ENCODE data around the gene CGRRF1. TPM values are rescaled to one million over a fixed set of nuclear protein-coding genes. Genes with fewer than 3 reads are reported as not detected.
A peak's percentile ranks its signal among the peaks of the same experiment; 100 is the strongest.

CGRRF1 gene
- total RNA-seq, 1 donor from 2014 or later: 20.4 TPM

- Histone ChIP-seq H3K4me3 (ENCODE audit: low read length in 3 of 3) (peak within 1 kb of the TSS; percentile 83 to 94 (median 88)), H3K27me3 (ENCODE audit: control insufficient read depth in 3 of 3, insufficient read depth in 3 of 3, low read length in 3 of 3) (no peaks in the 10 kb centered on the region), H3K36me3 (ENCODE audit: control insufficient read depth in 3 of 3, insufficient read depth in 3 of 3, low read length in 3 of 3) (no peaks in the 10 kb centered on the region), H3K9ac (ENCODE audit: low read depth in 1 of 3, low read length in 3 of 3) (peak within 1 kb of the TSS; percentile 91 to 93 (median 91)), H3K27ac (ENCODE audit: low read depth, low read length) (peak within 1 kb of the TSS; percentile 90), H3K9me3 (ENCODE audit: control insufficient read depth in 3 of 3, low read length in 3 of 3) (no peaks in the 10 kb centered on the region), H3K4me1 (ENCODE audit: control insufficient read depth in 3 of 3, insufficient read depth in 3 of 3, low read length in 3 of 3) (peaks cover 11 to 18% (median 12%) of the 10 kb centered on the region in 3 donors)
Observed at GRCh38 chr14:54488646-54489317, 20.9 kb upstream of the CGRRF1 start, which contains the start of gene GMFB. Gene GMFB (minus strand): TSS chr14:54488980. CDS start chr14:54488927, 53 bp downstream.

DNA sequence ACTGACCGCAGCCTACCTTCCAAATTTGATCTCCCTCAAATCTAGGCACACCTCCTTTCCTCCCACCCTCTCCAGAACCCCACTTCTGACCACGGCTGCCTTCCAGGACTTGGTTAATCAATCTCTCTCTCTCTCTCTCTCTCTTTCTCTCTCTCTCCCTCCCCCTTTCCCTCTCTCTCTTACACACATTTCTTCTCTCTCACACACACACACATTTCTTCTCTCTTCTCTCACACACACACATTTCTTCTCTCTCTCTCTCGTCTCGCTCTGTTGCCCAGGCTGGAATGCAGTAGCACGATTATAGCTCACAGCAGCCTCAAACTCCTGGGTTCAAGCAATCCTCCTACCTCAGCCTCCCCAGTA is 20.4 kb upstream of the CGRRF1 start:
- peak overlapping the region; percentile 83 to 93 (median 91) for H3K9ac ChIP-seq (ENCODE audit: low read depth in 1 of 3, low read length in 3 of 3)
- no peaks in the 10 kb centered on the region for H3K36me3 ChIP-seq (ENCODE audit: control insufficient read depth in 3 of 3, insufficient read depth in 3 of 3, low read length in 3 of 3)
- H3K9me3 ChIP-seq (ENCODE audit: control insufficient read depth in 3 of 3, low read length in 3 of 3): no peaks in the 10 kb centered on the region
- H3K4me3 ChIP-seq (ENCODE audit: low read length in 3 of 3): peak overlapping the region; percentile 83 to 94 (median 83)
- peaks cover 11 to 18% (median 12%) of the 10 kb centered on the region in 3 donors for H3K4me1 ChIP-seq (ENCODE audit: control insufficient read depth in 3 of 3, insufficient read depth in 3 of 3, low read length in 3 of 3)
- H3K27ac ChIP-seq (ENCODE audit: low read depth, low read length): peak overlapping the region; percentile 90
- no peaks in the 10 kb centered on the region for H3K27me3 ChIP-seq (ENCODE audit: control insufficient read depth in 3 of 3, insufficient read depth in 3 of 3, low read length in 3 of 3)

- H3K4me1 ChIP-seq (ENCODE audit: control insufficient read depth in 3 of 3, insufficient read depth in 3 of 3, low read length in 3 of 3): peaks cover 11 to 18% (median 12%) of the 10 kb centered on the region in 3 donors
- no peaks in the 10 kb centered on the region for H3K27me3 ChIP-seq (ENCODE audit: control insufficient read depth in 3 of 3, insufficient read depth in 3 of 3, low read length in 3 of 3)
- no peaks in the 10 kb centered on the region for H3K9me3 ChIP-seq (ENCODE audit: control insufficient read depth in 3 of 3, low read length in 3 of 3)
- no peaks in the 10 kb centered on the region for H3K36me3 ChIP-seq (ENCODE audit: control insufficient read depth in 3 of 3, insufficient read depth in 3 of 3, low read length in 3 of 3)
- no peak overlapping the region for H3K27ac ChIP-seq (ENCODE audit: low read depth, low read length)
- H3K4me3 ChIP-seq (ENCODE audit: low read length in 3 of 3): peak overlapping the region; percentile 83 to 94 (median 83)
- peak overlapping the region in 2 of 3 donors; percentile 91 to 93 for H3K9ac ChIP-seq (ENCODE audit: low read depth in 1 of 3, low read length in 3 of 3)
Observed at GRCh38 chr14:54489731-54490444, 19.8 kb upstream of the CGRRF1 start.

GRCh38 chr14:54490445-54491175 is 19.1 kb upstream of the CGRRF1 start:
- Histone ChIP-seq H3K4me3 (ENCODE audit: low read length in 3 of 3) (no peak overlapping the region), H3K36me3 (ENCODE audit: control insufficient read depth in 3 of 3, insufficient read depth in 3 of 3, low read length in 3 of 3) (no peaks in the 10 kb centered on the region), H3K9me3 (ENCODE audit: control insufficient read depth in 3 of 3, low read length in 3 of 3) (no peaks in the 10 kb centered on the region), H3K27ac (ENCODE audit: low read depth, low read length) (no peak overlapping the region), H3K9ac (ENCODE audit: low read depth in 1 of 3, low read length in 3 of 3) (no peak overlapping the region), H3K4me1 (ENCODE audit: control insufficient read depth in 3 of 3, insufficient read depth in 3 of 3, low read length in 3 of 3) (peaks cover 11 to 18% (median 12%) of the 10 kb centered on the region in 3 donors), H3K27me3 (ENCODE audit: control insufficient read depth in 3 of 3, insufficient read depth in 3 of 3, low read length in 3 of 3) (no peaks in the 10 kb centered on the region)

GRCh38 chr14:54493293-54493692 is 16.4 kb upstream of the CGRRF1 start:
- Histone ChIP-seq H3K27me3 (ENCODE audit: control insufficient read depth in 3 of 3, insufficient read depth in 3 of 3, low read length in 3 of 3) (peaks cover 0 to 1% (median 0%) of the 10 kb centered on the region in 3 donors), H3K9ac (ENCODE audit: low read depth in 1 of 3, low read length in 3 of 3) (no peak overlapping the region), H3K4me1 (ENCODE audit: control insufficient read depth in 3 of 3, insufficient read depth in 3 of 3, low read length in 3 of 3) (peaks cover 6 to 7% (median 6%) of the 10 kb centered on the region in 3 donors), H3K9me3 (ENCODE audit: control insufficient read depth in 3 of 3, low read length in 3 of 3) (no peaks in the 10 kb centered on the region), H3K4me3 (ENCODE audit: low read length in 3 of 3) (no peak overlapping the region), H3K27ac (ENCODE audit: low read depth, low read length) (no peak overlapping the region), H3K36me3 (ENCODE audit: control insufficient read depth in 3 of 3, insufficient read depth in 3 of 3, low read length in 3 of 3) (no peaks in the 10 kb centered on the region)

GRCh38 chr14:54497224-54497623 is 12.5 kb upstream of the CGRRF1 start:
- H3K9me3 ChIP-seq (ENCODE audit: control insufficient read depth in 3 of 3, low read length in 3 of 3): no peaks in the 10 kb centered on the region
- H3K27ac ChIP-seq (ENCODE audit: low read depth, low read length): no peak overlapping the region
- no peak overlapping the region for H3K4me3 ChIP-seq (ENCODE audit: low read length in 3 of 3)

GRCh38 chr14:54498095-54498531 is 11.6 kb upstream of the CGRRF1 start:
- H3K4me1 ChIP-seq (ENCODE audit: control insufficient read depth in 3 of 3, insufficient read depth in 3 of 3, low read length in 3 of 3): no peaks in the 10 kb centered on the region
- no peaks in the 10 kb centered on the region for H3K36me3 ChIP-seq (ENCODE audit: control insufficient read depth in 3 of 3, insufficient read depth in 3 of 3, low read length in 3 of 3)
- no peak overlapping the region for H3K9ac ChIP-seq (ENCODE audit: low read depth in 1 of 3, low read length in 3 of 3)
- H3K9me3 ChIP-seq (ENCODE audit: control insufficient read depth in 3 of 3, low read length in 3 of 3): no peaks in the 10 kb centered on the region
- no peak overlapping the region for H3K4me3 ChIP-seq (ENCODE audit: low read length in 3 of 3)
- peaks cover 0 to 4% (median 0%) of the 10 kb centered on the region in 3 donors for H3K27me3 ChIP-seq (ENCODE audit: control insufficient read depth in 3 of 3, insufficient read depth in 3 of 3, low read length in 3 of 3)
- no peak overlapping the region for H3K27ac ChIP-seq (ENCODE audit: low read depth, low read length)

More at GRCh38 chr14:54497224-54497623, 12.5 kb upstream of the CGRRF1 start:
- H3K36me3 ChIP-seq (ENCODE audit: control insufficient read depth in 3 of 3, insufficient read depth in 3 of 3, low read length in 3 of 3): no peaks in the 10 kb centered on the region
- peaks cover 0 to 4% (median 0%) of the 10 kb centered on the region in 3 donors for H3K27me3 ChIP-seq (ENCODE audit: control insufficient read depth in 3 of 3, insufficient read depth in 3 of 3, low read length in 3 of 3)
- H3K9ac ChIP-seq (ENCODE audit: low read depth in 1 of 3, low read length in 3 of 3): no peak overlapping the region
- H3K4me1 ChIP-seq (ENCODE audit: control insufficient read depth in 3 of 3, insufficient read depth in 3 of 3, low read length in 3 of 3): no peaks in the 10 kb centered on the region

DNA sequence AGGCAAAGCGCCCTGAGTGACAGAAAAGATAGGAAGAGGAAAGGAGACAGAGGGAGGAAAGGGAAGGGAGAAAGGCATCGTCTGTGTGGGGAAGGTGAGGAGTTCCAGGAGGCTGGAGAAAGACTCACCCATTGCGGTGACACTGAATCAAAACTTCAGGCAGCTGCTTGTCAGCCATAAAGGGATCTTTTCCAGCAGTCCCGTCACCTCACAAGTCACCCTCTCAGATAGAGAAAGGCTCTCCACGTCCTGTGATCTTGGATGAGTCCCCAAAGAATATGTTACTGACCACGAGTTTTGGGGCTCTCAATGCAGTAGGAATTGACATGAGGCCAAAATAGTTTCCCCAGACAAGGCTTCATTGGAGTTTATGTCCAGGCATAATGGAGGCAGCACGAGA is 11.1 kb upstream of the CGRRF1 start:
- no peak overlapping the region for H3K4me3 ChIP-seq (ENCODE audit: low read length in 3 of 3)
- H3K4me1 ChIP-seq (ENCODE audit: control insufficient read depth in 3 of 3, insufficient read depth in 3 of 3, low read length in 3 of 3): no peaks in the 10 kb centered on the region
- H3K27me3 ChIP-seq (ENCODE audit: control insufficient read depth in 3 of 3, insufficient read depth in 3 of 3, low read length in 3 of 3): peaks cover 0 to 4% (median 0%) of the 10 kb centered on the region in 3 donors
- H3K9ac ChIP-seq (ENCODE audit: low read depth in 1 of 3, low read length in 3 of 3): no peak overlapping the region
- H3K27ac ChIP-seq (ENCODE audit: low read depth, low read length): no peak overlapping the region
- no peaks in the 10 kb centered on the region for H3K9me3 ChIP-seq (ENCODE audit: control insufficient read depth in 3 of 3, low read length in 3 of 3)
- H3K36me3 ChIP-seq (ENCODE audit: control insufficient read depth in 3 of 3, insufficient read depth in 3 of 3, low read length in 3 of 3): no peaks in the 10 kb centered on the region

DNA sequence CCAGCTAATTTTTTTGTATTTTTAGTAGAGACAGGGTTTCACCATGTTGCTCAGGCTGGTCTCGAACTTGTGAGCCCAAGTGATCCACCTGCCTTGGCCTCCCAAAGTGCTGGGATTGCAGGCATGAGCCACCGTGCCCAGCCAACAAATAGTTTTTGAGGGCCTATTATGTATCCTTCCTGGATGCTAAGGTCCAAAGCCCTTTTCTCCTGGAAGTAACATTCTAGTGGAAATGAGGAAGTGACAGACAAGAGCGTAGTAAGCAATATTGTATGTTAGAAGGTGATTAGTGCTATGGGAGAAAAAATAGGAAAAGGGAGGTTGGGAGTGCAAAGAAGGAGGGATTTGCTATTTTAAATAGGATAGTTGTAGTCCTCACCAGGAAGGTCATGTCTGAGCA is 9.0 kb upstream of the CGRRF1 start:
- no peaks in the 10 kb centered on the region for H3K9me3 ChIP-seq (ENCODE audit: control insufficient read depth in 3 of 3, low read length in 3 of 3)
- no peak overlapping the region for H3K9ac ChIP-seq (ENCODE audit: low read depth in 1 of 3, low read length in 3 of 3)
- no peaks in the 10 kb centered on the region for H3K36me3 ChIP-seq (ENCODE audit: control insufficient read depth in 3 of 3, insufficient read depth in 3 of 3, low read length in 3 of 3)
- peaks cover 0 to 4% (median 0%) of the 10 kb centered on the region in 3 donors for H3K27me3 ChIP-seq (ENCODE audit: control insufficient read depth in 3 of 3, insufficient read depth in 3 of 3, low read length in 3 of 3)
- no peak overlapping the region for H3K4me3 ChIP-seq (ENCODE audit: low read length in 3 of 3)
- no peak overlapping the region for H3K27ac ChIP-seq (ENCODE audit: low read depth, low read length)
- no peaks in the 10 kb centered on the region for H3K4me1 ChIP-seq (ENCODE audit: control insufficient read depth in 3 of 3, insufficient read depth in 3 of 3, low read length in 3 of 3)
